ENCODE measurements around the gene RPA1.

- TF ChIP-seq CTCF (IDR thresholded peaks at IDR 0.05) (no peak), POLR2A (IDR thresholded peaks at IDR 0.05) (no peak)
Observed at GRCh38 chr17:1898332-1898731, 68.5 kb downstream of the RPA1 start.
